Chondrocyte (in vitro differentiated cells): ENCODE data around the gene TGM1. TPM values are rescaled to one million over a fixed set of nuclear protein-coding genes. Genes with fewer than 3 reads are reported as not detected.

Source experiments
- DNase-seq: peaks from one replicate; pipeline ENCODE4 v3.0.0; 2021; ENCODE audit warnings: mixed read lengths, low spot score
- H3K27ac Mint-ChIP-seq: one replicate; pipeline ENCODE4 v1.8.0; 2021; ENCODE audit warnings: mild to moderate bottlenecking, moderate library complexity, mixed read lengths; ENCODE audit not compliant: unreplicated experiment
- H3K27me3 Mint-ChIP-seq: 2 replicates; pipeline ENCODE4 v1.8.0; 2021; ENCODE audit warnings: low read depth, mixed read lengths
- H3K36me3 Mint-ChIP-seq: 2 replicates; pipeline ENCODE4 v1.8.0; 2021; ENCODE audit warnings: low read depth, mixed read lengths
- H3K4me1 Mint-ChIP-seq: 2 replicates; pipeline ENCODE4 v1.8.0; 2021; ENCODE audit warnings: low read depth, mild to moderate bottlenecking, mixed read lengths
- H3K4me3 Mint-ChIP-seq: one replicate; pipeline ENCODE4 v1.8.0; 2021; ENCODE audit warnings: mild to moderate bottlenecking, moderate library complexity, mixed read lengths; ENCODE audit not compliant: unreplicated experiment
- H3K9me3 Mint-ChIP-seq: 2 replicates; pipeline ENCODE4 v1.8.0; 2021; ENCODE audit warnings: low read depth, mixed read lengths
- total RNA-seq: library from RNA; stranded (reverse); gene quantifications from 3 replicates; pipeline ENCODE4 v1.2.1, GENCODE V29; 2021
- TF ChIP-seq, protein P1 (sequence below): fragments of 200-600 bp; sonication (generic); IDR thresholded peaks from 2 replicates; pipeline ENCODE4 v1.5.0; 2021; ENCODE audit warnings: antibody characterized with exemption, mild to moderate bottlenecking, moderate library complexity

The TGM1 gene
- total RNA-seq, 1 donor from 2014 or later, result 3.3 TPM

DNA sequence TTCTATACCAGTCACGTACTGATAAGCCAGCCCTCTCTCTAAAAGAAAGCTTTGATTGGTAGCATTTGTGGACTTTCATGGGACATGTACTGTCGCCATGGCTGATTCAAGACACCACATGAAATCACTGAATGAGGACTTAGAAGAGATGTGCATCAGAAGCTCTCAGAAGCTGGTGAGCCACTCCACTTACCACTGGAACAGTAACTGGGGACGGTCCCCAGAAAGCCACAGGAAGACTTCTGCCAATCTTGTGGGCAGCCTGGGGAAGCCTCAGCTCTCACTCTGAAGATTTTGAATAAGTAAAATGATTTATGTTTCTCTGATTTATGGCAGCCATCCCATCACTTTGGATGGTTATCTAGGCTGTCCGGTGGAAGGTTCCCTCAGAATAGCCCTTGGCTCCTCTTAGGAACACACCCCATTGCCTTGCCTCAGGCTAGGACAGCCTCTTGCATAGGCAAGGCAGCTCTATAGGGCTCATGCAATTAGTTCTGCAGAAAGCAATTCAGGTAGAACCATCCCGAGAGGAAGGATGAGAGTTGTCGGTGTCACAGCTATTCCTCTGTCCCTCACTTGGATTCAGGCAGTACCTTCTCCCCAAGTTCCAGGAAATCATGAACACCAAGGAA, 26.8 kb upstream of the TGM1 start:
- no peak overlapping the region for H3K4me3 Mint-ChIP-seq
- H3K27ac Mint-ChIP-seq, result no peak overlapping the region
- no peaks in the 10 kb centered on the region for H3K9me3 Mint-ChIP-seq
- peaks cover 11% of the 10 kb centered on the region for H3K36me3 Mint-ChIP-seq
- no peak for DNase-seq
- H3K4me1 Mint-ChIP-seq, result peaks cover 3% of the 10 kb centered on the region
- no peaks in the 10 kb centered on the region for H3K27me3 Mint-ChIP-seq
- TF ChIP-seq, protein P1, sequence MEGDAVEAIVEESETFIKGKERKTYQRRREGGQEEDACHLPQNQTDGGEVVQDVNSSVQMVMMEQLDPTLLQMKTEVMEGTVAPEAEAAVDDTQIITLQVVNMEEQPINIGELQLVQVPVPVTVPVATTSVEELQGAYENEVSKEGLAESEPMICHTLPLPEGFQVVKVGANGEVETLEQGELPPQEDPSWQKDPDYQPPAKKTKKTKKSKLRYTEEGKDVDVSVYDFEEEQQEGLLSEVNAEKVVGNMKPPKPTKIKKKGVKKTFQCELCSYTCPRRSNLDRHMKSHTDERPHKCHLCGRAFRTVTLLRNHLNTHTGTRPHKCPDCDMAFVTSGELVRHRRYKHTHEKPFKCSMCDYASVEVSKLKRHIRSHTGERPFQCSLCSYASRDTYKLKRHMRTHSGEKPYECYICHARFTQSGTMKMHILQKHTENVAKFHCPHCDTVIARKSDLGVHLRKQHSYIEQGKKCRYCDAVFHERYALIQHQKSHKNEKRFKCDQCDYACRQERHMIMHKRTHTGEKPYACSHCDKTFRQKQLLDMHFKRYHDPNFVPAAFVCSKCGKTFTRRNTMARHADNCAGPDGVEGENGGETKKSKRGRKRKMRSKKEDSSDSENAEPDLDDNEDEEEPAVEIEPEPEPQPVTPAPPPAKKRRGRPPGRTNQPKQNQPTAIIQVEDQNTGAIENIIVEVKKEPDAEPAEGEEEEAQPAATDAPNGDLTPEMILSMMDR, result no peak

DNA sequence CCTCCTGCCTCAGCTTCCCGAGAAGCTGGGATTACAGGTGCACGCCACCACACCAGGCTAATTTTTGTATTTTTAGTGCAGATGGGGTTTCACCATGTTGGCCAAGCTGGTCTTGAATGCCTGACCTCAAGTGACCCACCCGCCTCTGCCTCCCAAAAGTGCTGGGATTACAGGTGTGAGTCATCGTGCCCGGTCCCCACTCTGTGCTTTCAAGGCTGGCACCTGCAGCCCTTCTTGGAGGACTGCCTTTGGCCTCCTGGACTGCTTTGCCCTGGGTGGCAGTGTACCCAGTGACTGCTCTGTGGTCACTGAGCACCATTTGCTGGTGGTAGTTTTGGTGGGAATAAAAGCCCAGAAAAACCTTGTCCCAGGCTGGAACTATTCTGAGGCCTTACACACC, 24.0 kb upstream of the TGM1 start:
- no peaks in the 10 kb centered on the region for H3K9me3 Mint-ChIP-seq
- no peak overlapping the region for H3K27ac Mint-ChIP-seq
- H3K4me3 Mint-ChIP-seq, result no peak overlapping the region
- H3K27me3 Mint-ChIP-seq, result no peaks in the 10 kb centered on the region
- TF ChIP-seq, protein P1, result no peak
- H3K4me1 Mint-ChIP-seq, result peaks cover 8% of the 10 kb centered on the region
- peak; percentile 50 for DNase-seq
- peaks cover 10% of the 10 kb centered on the region for H3K36me3 Mint-ChIP-seq

DNA sequence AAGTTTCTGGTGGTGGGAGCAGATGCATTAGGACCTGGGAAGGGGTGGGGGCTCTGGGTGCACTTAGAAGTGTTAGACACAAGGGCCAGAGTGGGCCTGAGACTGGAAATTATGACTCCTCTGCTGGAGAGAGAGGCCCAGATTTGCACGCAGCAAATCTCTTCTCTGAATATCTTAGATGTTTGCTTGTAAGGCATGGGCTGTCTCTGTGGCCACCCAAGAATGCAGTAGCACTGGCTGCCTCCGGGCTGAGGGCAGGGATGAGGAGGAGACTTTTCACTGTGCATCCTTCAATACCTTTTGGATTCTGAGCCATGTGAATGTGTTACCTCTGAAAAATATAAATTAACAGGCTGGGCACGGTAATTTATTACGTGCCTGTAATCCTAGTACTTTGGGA, 22.4 kb upstream of the TGM1 start:
- H3K4me1 Mint-ChIP-seq, result peaks cover 8% of the 10 kb centered on the region
- TF ChIP-seq, protein P1, result no peak
- no peaks in the 10 kb centered on the region for H3K9me3 Mint-ChIP-seq
- peak; percentile 52 for DNase-seq
- no peak overlapping the region for H3K4me3 Mint-ChIP-seq
- peak overlapping the region; percentile 49 for H3K27ac Mint-ChIP-seq
- H3K27me3 Mint-ChIP-seq, result no peaks in the 10 kb centered on the region
- peaks cover 1% of the 10 kb centered on the region for H3K36me3 Mint-ChIP-seq

DNA sequence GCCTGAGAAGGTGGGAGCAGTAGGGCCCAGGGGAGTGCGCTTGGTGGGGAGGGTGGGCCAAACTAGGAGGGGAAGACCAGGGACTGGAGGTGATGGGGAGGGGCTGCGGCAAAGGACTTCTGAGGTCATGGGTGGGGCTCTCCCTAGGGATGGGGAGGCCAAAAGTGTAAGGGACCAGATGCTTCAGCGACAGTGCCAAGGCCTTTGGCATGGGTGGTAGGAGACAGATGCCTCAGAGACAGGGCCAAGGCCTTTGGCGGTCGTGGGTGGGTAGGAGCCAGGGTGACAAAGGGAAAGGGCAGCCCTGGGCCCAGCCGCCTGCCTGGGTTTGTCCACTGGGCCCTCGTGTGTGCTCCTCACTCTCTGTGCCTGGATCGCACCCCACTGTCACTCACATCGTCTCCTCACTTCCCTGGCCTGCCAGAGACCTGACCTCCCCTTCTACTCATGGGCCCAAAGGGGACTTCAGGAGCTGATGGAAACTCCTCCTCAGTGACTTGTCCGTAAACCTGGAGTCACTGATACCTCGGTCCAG, 21.6 kb upstream of the TGM1 start:
- Mint-ChIP-seq H3K27me3 (no peaks in the 10 kb centered on the region), H3K36me3 (no peaks in the 10 kb centered on the region), H3K9me3 (no peaks in the 10 kb centered on the region), H3K4me1 (peaks cover 8% of the 10 kb centered on the region), H3K27ac (no peak overlapping the region), H3K4me3 (no peak overlapping the region)
- TF ChIP-seq, protein P1, result no peak
- DNase-seq, result peak; percentile 73

DNA sequence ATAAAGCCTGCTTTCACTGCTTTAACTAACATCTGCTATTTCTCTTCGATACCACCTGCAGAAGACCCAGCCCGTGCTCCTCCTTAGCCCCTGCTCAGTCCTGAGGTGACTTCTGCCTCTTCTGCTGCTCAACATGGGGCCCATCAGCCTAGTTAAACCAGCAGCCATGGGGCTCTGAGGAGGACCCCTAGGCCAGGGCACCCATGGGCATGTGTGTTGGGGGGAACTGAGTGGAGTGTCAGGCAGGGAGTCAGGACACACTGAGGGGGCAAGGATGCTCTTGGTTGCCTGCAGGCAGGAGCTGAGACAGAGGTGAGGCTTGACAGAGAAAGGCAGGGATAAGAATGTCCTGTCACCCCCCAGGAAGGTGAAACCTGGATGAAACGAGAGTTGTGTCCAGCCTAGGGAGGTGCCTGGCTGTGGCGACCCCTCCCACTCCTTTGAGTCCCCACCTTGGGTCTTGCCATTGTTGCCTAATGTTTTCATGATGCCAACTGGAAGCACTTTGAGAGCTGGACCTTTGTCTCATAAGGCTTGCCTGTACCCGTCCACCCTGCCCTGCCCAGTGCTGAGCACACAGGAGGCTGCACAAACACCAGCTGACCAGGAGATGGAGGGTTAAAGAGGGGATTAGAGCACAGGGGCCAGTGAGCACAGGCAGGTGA, 21.0 kb upstream of the TGM1 start:
- peak; percentile 59 for DNase-seq
- H3K9me3 Mint-ChIP-seq, result no peaks in the 10 kb centered on the region
- TF ChIP-seq, protein P1, result no peak
- H3K4me3 Mint-ChIP-seq, result no peak overlapping the region
- H3K27me3 Mint-ChIP-seq, result no peaks in the 10 kb centered on the region
- H3K36me3 Mint-ChIP-seq, result no peaks in the 10 kb centered on the region
- H3K27ac Mint-ChIP-seq, result no peak overlapping the region
- peaks cover 8% of the 10 kb centered on the region for H3K4me1 Mint-ChIP-seq
